ENCODE results near the gene MRTO4.

The MRTO4 gene

DNA sequence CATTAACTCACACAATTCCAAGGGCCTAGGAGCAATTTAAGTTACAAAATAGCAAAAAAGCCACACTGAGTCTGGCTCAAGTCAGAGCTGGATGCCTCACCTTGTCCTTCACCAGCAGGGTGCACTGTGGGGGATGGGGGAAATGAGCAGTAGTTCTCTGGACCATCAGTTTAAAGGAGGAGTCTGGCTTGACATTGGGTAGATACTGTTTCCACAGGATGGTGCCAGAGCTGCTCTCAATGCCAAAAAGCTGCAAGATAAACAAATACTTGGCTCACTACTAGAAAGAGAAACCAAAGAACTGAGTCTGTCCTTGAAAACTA, 19.1 kb upstream of the MRTO4 start:
- no peak for ATAC-seq
- TF ChIP-seq ARNTL (CRISPR knock-in tag; IDR thresholded peaks at IDR 0.05; ENCODE audit: borderline replicate concordance, low read depth) (no peak), PPARA (CRISPR knock-in tag; IDR thresholded peaks at IDR 0.05; ENCODE audit: borderline replicate concordance) (no peak), ZFP30 (CRISPR knock-in tag; IDR thresholded peaks at IDR 0.05) (no peak), GLIS3 (CRISPR knock-in tag; IDR thresholded peaks at IDR 0.05) (no peak), ZNF565 (CRISPR knock-in tag; conservative IDR thresholded peaks at IDR 0.05; ENCODE audit: low read depth) (no peak), TOX (CRISPR knock-in tag; IDR thresholded peaks at IDR 0.05; ENCODE audit: borderline replicate concordance) (no peak), ZNF70 (CRISPR knock-in tag; IDR thresholded peaks at IDR 0.05) (no peak), PATZ1 (CRISPR knock-in tag; IDR thresholded peaks at IDR 0.05; ENCODE audit: borderline replicate concordance) (no peak), CSDC2 (CRISPR knock-in tag; IDR thresholded peaks at IDR 0.05) (no peak), CREB5 (CRISPR knock-in tag; IDR thresholded peaks at IDR 0.05; ENCODE audit: low read depth) (no peak), OSR1 (CRISPR knock-in tag; IDR thresholded peaks at IDR 0.05) (no peak), ESRRG (CRISPR knock-in tag; IDR thresholded peaks at IDR 0.05) (no peak), TCF4 (CRISPR knock-in tag; IDR thresholded peaks at IDR 0.05; ENCODE audit: borderline replicate concordance) (no peak), BACH2 (CRISPR knock-in tag; IDR thresholded peaks at IDR 0.05; ENCODE audit: borderline replicate concordance) (no peak), SNAI2 (CRISPR knock-in tag; IDR thresholded peaks at IDR 0.05) (no peak), ZC3H10 (CRISPR knock-in tag; IDR thresholded peaks at IDR 0.05) (no peak), ISL1 (CRISPR knock-in tag; IDR thresholded peaks at IDR 0.05) (no peak), ZNF8 (CRISPR knock-in tag; IDR thresholded peaks at IDR 0.05) (no peak)
- TF ChIP-seq, protein P1, sequence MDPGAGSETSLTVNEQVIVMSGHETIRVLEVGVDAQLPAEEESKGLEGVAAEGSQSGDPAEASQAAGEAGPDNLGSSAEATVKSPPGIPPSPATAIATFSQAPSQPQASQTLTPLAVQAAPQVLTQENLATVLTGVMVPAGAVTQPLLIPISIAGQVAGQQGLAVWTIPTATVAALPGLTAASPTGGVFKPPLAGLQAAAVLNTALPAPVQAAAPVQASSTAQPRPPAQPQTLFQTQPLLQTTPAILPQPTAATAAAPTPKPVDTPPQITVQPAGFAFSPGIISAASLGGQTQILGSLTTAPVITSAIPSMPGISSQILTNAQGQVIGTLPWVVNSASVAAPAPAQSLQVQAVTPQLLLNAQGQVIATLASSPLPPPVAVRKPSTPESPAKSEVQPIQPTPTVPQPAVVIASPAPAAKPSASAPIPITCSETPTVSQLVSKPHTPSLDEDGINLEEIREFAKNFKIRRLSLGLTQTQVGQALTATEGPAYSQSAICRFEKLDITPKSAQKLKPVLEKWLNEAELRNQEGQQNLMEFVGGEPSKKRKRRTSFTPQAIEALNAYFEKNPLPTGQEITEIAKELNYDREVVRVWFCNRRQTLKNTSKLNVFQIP (CRISPR knock-in tag; IDR thresholded peaks at IDR 0.05; ENCODE audit: borderline replicate concordance, low read depth): no peak

- ATAC-seq: no peak
- TF ChIP-seq ARNTL (CRISPR knock-in tag; IDR thresholded peaks at IDR 0.05; ENCODE audit: borderline replicate concordance, low read depth) (no peak), ZFP30 (CRISPR knock-in tag; IDR thresholded peaks at IDR 0.05) (no peak), ZNF70 (CRISPR knock-in tag; IDR thresholded peaks at IDR 0.05) (no peak), PATZ1 (CRISPR knock-in tag; IDR thresholded peaks at IDR 0.05; ENCODE audit: borderline replicate concordance) (no peak), CREB5 (CRISPR knock-in tag; IDR thresholded peaks at IDR 0.05; ENCODE audit: low read depth) (no peak)
- TF ChIP-seq, protein P1 (CRISPR knock-in tag; IDR thresholded peaks at IDR 0.05; ENCODE audit: borderline replicate concordance, low read depth): no peak
These were observed 17.4 kb upstream of the MRTO4 start for GRCh38 chr1:19234224-19234623.

- TF ChIP-seq ARNTL (CRISPR knock-in tag; IDR thresholded peaks at IDR 0.05; ENCODE audit: borderline replicate concordance, low read depth) (no peak), BACH2 (CRISPR knock-in tag; IDR thresholded peaks at IDR 0.05; ENCODE audit: borderline replicate concordance) (no peak), ZFP3 (CRISPR knock-in tag; IDR thresholded peaks at IDR 0.05) (no peak), TSHZ2 (CRISPR knock-in tag; IDR thresholded peaks at IDR 0.05) (no peak), ZNF8 (CRISPR knock-in tag; IDR thresholded peaks at IDR 0.05) (no peak), ISL1 (CRISPR knock-in tag; IDR thresholded peaks at IDR 0.05) (no peak), ESRRG (CRISPR knock-in tag; IDR thresholded peaks at IDR 0.05) (no peak)
- ATAC-seq: no peak
These were observed 11.7 kb upstream of the MRTO4 start for GRCh38 chr1:19239876-19240275.

Data from SK-N-SH treated with all-trans-retinoic acid at 6 μM for 48 hours (cell line).